K562 (cell line): ENCODE results near the gene RHPN2. TPM values are rescaled to one million over a fixed set of nuclear protein-coding genes. Genes with fewer than 3 reads are reported as not detected.

ENCODE experiments used
- BCOR ChIP-seq: fragments of 450-650 bp; IDR thresholded peaks from 2 replicates; pipeline ENCODE4 v1.6.1; 2016
- CEBPG ChIP-seq, 3 experiments: fragments of 200-800 bp in 1 of 3; sonication (Bioruptor generic) in 1 of 3; sonication (generic) in 1 of 3; formaldehyde crosslinking in 1 of 3; IDR thresholded peaks in 2 of 3; conservative IDR thresholded peaks in 1 of 3; 2 replicates each; pipeline versions ENCODE4 v1.6.1 to v1.8.0; 2016 to 2022; ENCODE audit warnings: missing compliant biosample characterization in 2 of 3, missing genetic modification characterization in 2 of 3, mild to moderate bottlenecking in 1 of 3, missing genetic modification reagents in 1 of 3
- EP400 ChIP-seq: fragments of 450-650 bp; IDR thresholded peaks from 2 replicates; pipeline ENCODE4 v1.6.1; 2017; ENCODE audit warnings: antibody characterized with exemption, mild to moderate bottlenecking, moderate library complexity
- ILK ChIP-seq: fragments of 450-650 bp; IDR thresholded peaks from 2 replicates; pipeline ENCODE4 v1.6.1; 2016; ENCODE audit warnings: missing genetic modification characterization, low read depth, mild to moderate bottlenecking, missing compliant biosample characterization, moderate library complexity, borderline replicate concordance
- JUND ChIP-seq, 2 experiments: IDR thresholded peaks; 2 replicates in 1 of 2; 3 replicates in 1 of 2; pipeline ENCODE4 v1.6.1; 2011; ENCODE audit warnings: borderline replicate concordance in 2 of 2, low read depth in 2 of 2, low read length in 2 of 2, improper control_type of control experiment in 1 of 2, missing biosample characterization in 1 of 2, missing genetic modification characterization in 1 of 2, missing genetic modification reagents in 1 of 2
- MCM5 ChIP-seq: fragments of 450-650 bp; IDR thresholded peaks from 2 replicates; pipeline ENCODE4 v1.6.1; 2016; ENCODE audit warnings: low read depth
- MIER1 ChIP-seq: fragments of 450-650 bp; IDR thresholded peaks from 2 replicates; pipeline ENCODE4 v1.6.1; 2016; ENCODE audit warnings: antibody characterized with exemption, mild to moderate bottlenecking, low read depth
- MTA1 ChIP-seq: fragments of 450-650 bp; IDR thresholded peaks from 2 replicates; pipeline ENCODE4 v1.6.1; 2017; ENCODE audit warnings: borderline replicate concordance
- NCOA6 ChIP-seq: fragments of 450-650 bp; IDR thresholded peaks from 2 replicates; pipeline ENCODE4 v1.6.1; 2017; ENCODE audit warnings: mild to moderate bottlenecking
- PHB ChIP-seq: fragments of 250-450 bp; sonication (Bioruptor Pico); IDR thresholded peaks from 2 replicates; pipeline ENCODE4 v1.5.0; 2021
- RBM39 ChIP-seq: fragments of 200-400 bp; formaldehyde crosslinking; optimal IDR thresholded peaks from 2 replicates; pipeline ENCODE3; 2018; ENCODE audit warnings: low read depth, low read length
- SRSF1 ChIP-seq: fragments of 200-400 bp; formaldehyde crosslinking; IDR thresholded peaks from 2 replicates; pipeline ENCODE4 v1.6.1; 2017; ENCODE audit warnings: mild to moderate bottlenecking, low read depth, low read length, moderate library complexity
- TOE1 ChIP-seq, 2 experiments: fragments of 450-650 bp in 1 of 2; sonication (generic) in 1 of 2; formaldehyde crosslinking in 1 of 2; IDR thresholded peaks; 2 replicates each; pipeline versions ENCODE4 v1.7.1 to v1.8.0; 2016 to 2022; ENCODE audit warnings: borderline replicate concordance in 2 of 2, mild to moderate bottlenecking in 2 of 2, antibody characterized with exemption in 1 of 2, inconsistent platforms in 1 of 2, low read depth in 1 of 2, missing genetic modification reagents in 1 of 2, moderate library complexity in 1 of 2
- TRIM24 ChIP-seq, 2 experiments: fragments of 450-650 bp; IDR thresholded peaks; 2 replicates each; pipeline ENCODE4 v1.6.1; 2016
- ZBTB7A ChIP-seq: IDR thresholded peaks from 2 replicates; pipeline ENCODE4 v1.6.1; 2011; ENCODE audit warnings: low read depth, mild to moderate bottlenecking, low read length, moderate library complexity, borderline replicate concordance; ENCODE audit not compliant: control insufficient read depth
- ZNF133 ChIP-seq: fragments of 250-450 bp; sonication (Bioruptor Pico); IDR thresholded peaks from 2 replicates; pipeline ENCODE4 v1.4.0; 2020; ENCODE audit warnings: mild to moderate bottlenecking
- ZNF165 ChIP-seq: fragments of 250-450 bp; sonication (Bioruptor Pico); IDR thresholded peaks from 2 replicates; pipeline ENCODE4 v1.4.0; 2020; ENCODE audit warnings: borderline replicate concordance
- ZZZ3 ChIP-seq: fragments of 450-650 bp; IDR thresholded peaks from 2 replicates; pipeline ENCODE4 v1.6.1; 2016; ENCODE audit warnings: antibody characterized with exemption, mild to moderate bottlenecking, moderate library complexity
- polyA plus RNA-seq, 8 experiments: library from polyadenylated mRNA; depleted of rRNA in 4 of 8; stranded (reverse) in 5 of 8; unstranded in 3 of 8; fragments of >200 nt; fragmentation: Nextera tagmentation in 2 of 8; fragmentation: Illumina TruSeq in 1 of 8; extraction: Ambion mirVana in 2 of 8; extraction: Trizol in 1 of 8; gene quantifications; 2 replicates each; pipeline versions ENCODE4 v1.2.1 to v1.2.3, GENCODE V29; 2011 to 2014; ENCODE audit warnings: inconsistent platforms in 1 of 8, missing spikeins in 1 of 8
- total RNA-seq, 7 experiments: library from RNA; depleted of rRNA in 6 of 7; stranded (reverse); fragments of >200 nt in 6 of 7; fragmentation: Illumina TruSeq in 2 of 7; extraction: Trizol in 2 of 7; gene quantifications; 2 replicates each; pipeline versions ENCODE4 v1.2.1 to v1.2.3, GENCODE V29; 2011 to 2021; ENCODE audit warnings: low replicate concordance in 1 of 7
- TF ChIP-seq, protein P1 (sequence below): sonication (generic); formaldehyde crosslinking; IDR thresholded peaks from 2 replicates; pipeline ENCODE4 v1.8.0; 2022; ENCODE audit warnings: mild to moderate bottlenecking, missing genetic modification reagents
- TF ChIP-seq, protein P2 (sequence below): fragments of 250-450 bp; sonication (Bioruptor Pico); IDR thresholded peaks from 2 replicates; pipeline ENCODE4 v1.4.0; 2020

The RHPN2 gene
- total and polyA plus RNA-seq, 9 of the 15 experiments (the other 6 are each of a cell fraction or from before 2014, with no cell fraction given), result 0.63 to 9.9 (median 3.2) TPM

DNA sequence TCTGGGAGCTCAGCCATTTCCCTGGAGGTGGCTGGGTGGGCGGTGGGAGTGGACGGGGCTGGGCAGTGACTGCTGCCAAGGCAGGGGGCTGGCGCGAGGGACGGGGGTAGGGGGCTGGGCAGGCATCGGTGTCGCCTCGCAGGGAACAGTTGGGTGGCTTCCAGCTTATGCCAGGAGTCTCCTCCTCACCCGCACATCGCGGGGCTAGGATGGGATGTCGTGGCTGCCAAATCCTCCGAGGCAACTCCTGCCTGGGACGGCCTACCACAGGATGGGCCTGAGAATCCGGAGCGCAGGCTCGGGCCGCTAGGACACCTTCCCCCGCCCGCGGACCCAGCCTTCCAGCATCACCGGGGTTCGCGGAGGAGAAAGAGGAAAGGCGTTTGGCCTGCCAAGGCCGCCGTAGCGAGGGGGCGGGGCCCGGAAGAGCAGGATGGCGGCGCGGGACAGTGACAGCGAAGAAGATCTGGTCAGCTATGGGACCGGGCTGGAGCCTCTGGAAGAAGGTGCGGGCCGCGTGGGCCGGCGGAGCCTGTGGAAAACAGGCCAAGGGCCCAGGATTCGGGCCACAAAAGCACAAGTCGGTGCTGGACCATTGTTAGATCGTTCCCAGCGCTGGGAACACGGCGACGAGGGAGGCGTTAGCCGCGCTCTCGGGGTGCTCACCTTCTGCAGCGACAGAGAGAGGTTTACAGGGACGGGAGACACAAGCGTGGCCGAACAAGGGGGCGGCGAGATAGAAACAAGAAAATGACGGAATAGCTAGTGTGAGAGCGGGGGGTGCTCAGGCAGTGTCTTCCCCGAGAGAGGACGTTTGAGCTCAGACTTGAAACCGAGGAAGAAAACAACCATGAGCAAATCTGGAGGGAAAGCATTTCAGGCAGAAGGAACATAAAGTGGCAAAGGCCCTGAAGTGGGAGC, 16.3 kb upstream of the RHPN2 start, which contains the start of gene GPATCH1 (continued):
- TF ChIP-seq ZZZ3, result 0 out of 2 replicates have a peak, but pooled peaks have one; percentile 21
- TF ChIP-seq, protein P1, sequence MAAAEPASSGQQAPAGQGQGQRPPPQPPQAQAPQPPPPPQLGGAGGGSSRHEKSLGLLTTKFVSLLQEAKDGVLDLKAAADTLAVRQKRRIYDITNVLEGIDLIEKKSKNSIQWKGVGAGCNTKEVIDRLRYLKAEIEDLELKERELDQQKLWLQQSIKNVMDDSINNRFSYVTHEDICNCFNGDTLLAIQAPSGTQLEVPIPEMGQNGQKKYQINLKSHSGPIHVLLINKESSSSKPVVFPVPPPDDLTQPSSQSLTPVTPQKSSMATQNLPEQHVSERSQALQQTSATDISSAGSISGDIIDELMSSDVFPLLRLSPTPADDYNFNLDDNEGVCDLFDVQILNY (CRISPR knock-in tag), result no peak
- peak in 1 of 2 experiments; percentile 54; a peak in 2 of 4 replicates for TF ChIP-seq TRIM24 (IDR thresholded peaks at IDR 0.05)
- no peak for TF ChIP-seq ZNF133 (CRISPR knock-in tag)
- TF ChIP-seq RBM39, result no peak
- TF ChIP-seq NCOA6, result no peak
- TF ChIP-seq MCM5, result no peak
- TF ChIP-seq ILK, result no peak
- TF ChIP-seq, protein P2, sequence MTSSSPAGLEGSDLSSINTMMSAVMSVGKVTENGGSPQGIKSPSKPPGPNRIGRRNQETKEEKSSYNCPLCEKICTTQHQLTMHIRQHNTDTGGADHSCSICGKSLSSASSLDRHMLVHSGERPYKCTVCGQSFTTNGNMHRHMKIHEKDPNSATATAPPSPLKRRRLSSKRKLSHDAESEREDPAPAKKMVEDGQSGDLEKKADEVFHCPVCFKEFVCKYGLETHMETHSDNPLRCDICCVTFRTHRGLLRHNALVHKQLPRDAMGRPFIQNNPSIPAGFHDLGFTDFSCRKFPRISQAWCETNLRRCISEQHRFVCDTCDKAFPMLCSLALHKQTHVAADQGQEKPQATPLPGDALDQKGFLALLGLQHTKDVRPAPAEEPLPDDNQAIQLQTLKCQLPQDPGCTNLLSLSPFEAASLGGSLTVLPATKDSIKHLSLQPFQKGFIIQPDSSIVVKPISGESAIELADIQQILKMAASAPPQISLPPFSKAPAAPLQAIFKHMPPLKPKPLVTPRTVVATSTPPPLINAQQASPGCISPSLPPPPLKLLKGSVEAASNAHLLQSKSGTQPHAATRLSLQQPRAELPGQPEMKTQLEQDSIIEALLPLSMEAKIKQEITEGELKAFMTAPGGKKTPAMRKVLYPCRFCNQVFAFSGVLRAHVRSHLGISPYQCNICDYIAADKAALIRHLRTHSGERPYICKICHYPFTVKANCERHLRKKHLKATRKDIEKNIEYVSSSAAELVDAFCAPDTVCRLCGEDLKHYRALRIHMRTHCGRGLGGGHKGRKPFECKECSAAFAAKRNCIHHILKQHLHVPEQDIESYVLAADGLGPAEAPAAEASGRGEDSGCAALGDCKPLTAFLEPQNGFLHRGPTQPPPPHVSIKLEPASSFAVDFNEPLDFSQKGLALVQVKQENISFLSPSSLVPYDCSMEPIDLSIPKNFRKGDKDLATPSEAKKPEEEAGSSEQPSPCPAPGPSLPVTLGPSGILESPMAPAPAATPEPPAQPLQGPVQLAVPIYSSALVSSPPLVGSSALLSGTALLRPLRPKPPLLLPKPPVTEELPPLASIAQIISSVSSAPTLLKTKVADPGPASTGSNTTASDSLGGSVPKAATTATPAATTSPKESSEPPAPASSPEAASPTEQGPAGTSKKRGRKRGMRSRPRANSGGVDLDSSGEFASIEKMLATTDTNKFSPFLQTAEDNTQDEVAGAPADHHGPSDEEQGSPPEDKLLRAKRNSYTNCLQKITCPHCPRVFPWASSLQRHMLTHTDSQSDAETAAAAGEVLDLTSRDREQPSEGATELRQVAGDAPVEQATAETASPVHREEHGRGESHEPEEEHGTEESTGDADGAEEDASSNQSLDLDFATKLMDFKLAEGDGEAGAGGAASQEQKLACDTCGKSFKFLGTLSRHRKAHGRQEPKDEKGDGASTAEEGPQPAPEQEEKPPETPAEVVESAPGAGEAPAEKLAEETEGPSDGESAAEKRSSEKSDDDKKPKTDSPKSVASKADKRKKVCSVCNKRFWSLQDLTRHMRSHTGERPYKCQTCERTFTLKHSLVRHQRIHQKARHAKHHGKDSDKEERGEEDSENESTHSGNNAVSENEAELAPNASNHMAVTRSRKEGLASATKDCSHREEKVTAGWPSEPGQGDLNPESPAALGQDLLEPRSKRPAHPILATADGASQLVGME (CRISPR knock-in tag), result 0 out of 2 replicates have a peak, but pooled peaks have one; percentile 39
- TF ChIP-seq TOE1 (IDR thresholded peaks at IDR 0.05; ENCODE audit: borderline replicate concordance), result peak; percentile 95
- no peak for TF ChIP-seq TOE1 (CRISPR knock-in tag; IDR thresholded peaks at IDR 0.05; ENCODE audit: borderline replicate concordance, low read depth)
- peak; percentile 52; the same call in 1 of the 2 replicates for TF ChIP-seq ZBTB7A
- no peak for TF ChIP-seq ZNF165 (CRISPR knock-in tag)
- TF ChIP-seq CEBPG (CRISPR knock-in tag; IDR thresholded peaks at IDR 0.05), result peak; percentile 6; the same call in 1 of the 2 replicates
- no peak for TF ChIP-seq CEBPG (tag; conservative IDR thresholded peaks at IDR 0.05 in 1 of 2, IDR thresholded peaks at IDR 0.05 in 1 of 2)
- TF ChIP-seq PHB, result no peak
- peak; percentile 58; the same call in 1 of the 2 replicates for TF ChIP-seq JUND (IDR thresholded peaks at IDR 0.05; ENCODE audit: borderline replicate concordance, low read depth, low read length)
- TF ChIP-seq JUND (tag; IDR thresholded peaks at IDR 0.05; ENCODE audit: borderline replicate concordance, low read depth, low read length), result peak; percentile 22; the same call in 1 of the 3 replicates
- TF ChIP-seq EP400, result peak; percentile 78
- TF ChIP-seq SRSF1, result 0 out of 2 replicates have a peak, but pooled peaks have one; percentile 43
- no peak for TF ChIP-seq MIER1
- TF ChIP-seq BCOR, result no peak
- no peak for TF ChIP-seq MTA1
